ENCODE results near the gene PHF5A. TPM values are rescaled to one million over a fixed set of nuclear protein-coding genes. Genes with fewer than 3 reads are reported as not detected.

PHF5A gene
- total RNA-seq, 1 donor from 2014 or later, result 23.9 TPM

DNA sequence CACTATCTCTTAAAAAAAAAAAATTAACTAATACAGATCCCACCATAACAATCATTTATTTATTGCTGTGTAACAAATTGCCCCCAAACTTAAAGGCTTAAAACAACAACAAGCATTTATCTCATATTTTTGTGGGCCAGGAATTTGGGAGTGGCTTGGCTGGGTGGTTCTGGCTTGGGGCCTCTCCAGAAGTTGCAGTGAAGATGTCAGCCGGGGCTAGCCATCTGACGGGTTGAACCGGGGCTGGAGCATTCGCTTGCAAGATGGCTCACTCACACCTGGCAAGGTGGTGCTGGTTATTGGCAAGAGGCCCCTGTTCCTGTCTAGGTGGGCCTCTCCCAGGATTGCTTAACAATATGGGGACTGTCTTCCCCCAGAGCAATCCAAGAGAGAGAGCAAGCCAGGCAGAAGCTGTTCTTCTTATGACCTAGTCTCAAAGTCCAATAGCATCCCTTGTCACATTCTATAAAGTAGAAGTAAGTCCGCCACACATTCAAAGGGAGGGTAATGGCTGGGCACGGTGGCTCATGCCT lies 29.9 kb upstream of the PHF5A start:
- Histone ChIP-seq H3K36me3 (peaks cover 39% of the 10 kb centered on the region), H3K27ac (replicated peaks) (peak overlapping the region; percentile 76), H3K4me1 (peaks cover 98% of the 10 kb centered on the region), H3K27me3 (ENCODE audit: low read depth) (no peaks in the 10 kb centered on the region), H3K9me3 (replicated peaks) (no peaks in the 10 kb centered on the region), H3K4me3 (no peak overlapping the region)
- intact Hi-C loops (cut with micrococcal nuclease), result no loop called here
- no peak for DNase-seq
- TF ChIP-seq, protein P1, sequence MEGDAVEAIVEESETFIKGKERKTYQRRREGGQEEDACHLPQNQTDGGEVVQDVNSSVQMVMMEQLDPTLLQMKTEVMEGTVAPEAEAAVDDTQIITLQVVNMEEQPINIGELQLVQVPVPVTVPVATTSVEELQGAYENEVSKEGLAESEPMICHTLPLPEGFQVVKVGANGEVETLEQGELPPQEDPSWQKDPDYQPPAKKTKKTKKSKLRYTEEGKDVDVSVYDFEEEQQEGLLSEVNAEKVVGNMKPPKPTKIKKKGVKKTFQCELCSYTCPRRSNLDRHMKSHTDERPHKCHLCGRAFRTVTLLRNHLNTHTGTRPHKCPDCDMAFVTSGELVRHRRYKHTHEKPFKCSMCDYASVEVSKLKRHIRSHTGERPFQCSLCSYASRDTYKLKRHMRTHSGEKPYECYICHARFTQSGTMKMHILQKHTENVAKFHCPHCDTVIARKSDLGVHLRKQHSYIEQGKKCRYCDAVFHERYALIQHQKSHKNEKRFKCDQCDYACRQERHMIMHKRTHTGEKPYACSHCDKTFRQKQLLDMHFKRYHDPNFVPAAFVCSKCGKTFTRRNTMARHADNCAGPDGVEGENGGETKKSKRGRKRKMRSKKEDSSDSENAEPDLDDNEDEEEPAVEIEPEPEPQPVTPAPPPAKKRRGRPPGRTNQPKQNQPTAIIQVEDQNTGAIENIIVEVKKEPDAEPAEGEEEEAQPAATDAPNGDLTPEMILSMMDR (IDR thresholded peaks at IDR 0.05; ENCODE audit: borderline replicate concordance), result no peak

DNA sequence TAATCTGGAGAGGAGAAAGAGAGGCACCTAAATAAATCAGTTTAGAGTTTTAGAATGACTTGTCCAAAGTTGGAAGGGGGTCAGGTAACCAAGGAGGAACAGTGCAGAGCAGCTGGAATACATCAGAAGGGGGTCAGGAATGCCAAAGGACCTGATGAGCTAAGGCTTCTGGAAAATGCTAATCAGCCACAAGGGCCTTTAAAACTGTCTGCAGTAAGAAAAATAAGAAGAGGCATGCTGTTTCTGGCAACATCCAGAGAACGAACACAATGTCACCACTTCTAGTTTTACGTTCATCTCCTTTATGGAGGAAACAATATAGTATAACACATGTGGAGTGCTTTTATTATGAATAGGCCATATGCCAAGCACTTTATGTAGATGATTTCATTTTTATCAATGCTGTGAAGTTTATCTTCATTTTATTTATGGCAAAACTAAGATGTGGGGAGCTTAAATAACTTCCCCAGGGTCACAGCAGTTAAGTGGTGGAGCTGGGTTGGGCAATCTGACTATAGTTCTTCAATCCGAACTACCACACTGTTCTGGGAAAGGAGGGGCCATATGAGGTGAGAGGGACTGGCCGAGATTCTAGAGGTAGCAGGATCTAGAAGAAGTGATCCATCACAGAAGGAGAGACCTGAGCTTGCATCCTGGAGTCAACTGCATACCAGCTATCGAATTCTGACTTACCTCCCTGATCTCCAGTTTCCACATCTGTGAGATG lies 23.0 kb upstream of the PHF5A start:
- Histone ChIP-seq H3K36me3 (no peaks in the 10 kb centered on the region), H3K4me1 (peaks cover 99% of the 10 kb centered on the region), H3K27ac (replicated peaks) (peak overlapping the region; percentile 76), H3K4me3 (peak overlapping the region; percentile 17), H3K9me3 (replicated peaks) (no peaks in the 10 kb centered on the region), H3K27me3 (ENCODE audit: low read depth) (no peaks in the 10 kb centered on the region)
- TF ChIP-seq, protein P1 (IDR thresholded peaks at IDR 0.05; ENCODE audit: borderline replicate concordance), result no peak
- no peak for DNase-seq
- intact Hi-C loops (cut with micrococcal nuclease), result no loop called here

DNA sequence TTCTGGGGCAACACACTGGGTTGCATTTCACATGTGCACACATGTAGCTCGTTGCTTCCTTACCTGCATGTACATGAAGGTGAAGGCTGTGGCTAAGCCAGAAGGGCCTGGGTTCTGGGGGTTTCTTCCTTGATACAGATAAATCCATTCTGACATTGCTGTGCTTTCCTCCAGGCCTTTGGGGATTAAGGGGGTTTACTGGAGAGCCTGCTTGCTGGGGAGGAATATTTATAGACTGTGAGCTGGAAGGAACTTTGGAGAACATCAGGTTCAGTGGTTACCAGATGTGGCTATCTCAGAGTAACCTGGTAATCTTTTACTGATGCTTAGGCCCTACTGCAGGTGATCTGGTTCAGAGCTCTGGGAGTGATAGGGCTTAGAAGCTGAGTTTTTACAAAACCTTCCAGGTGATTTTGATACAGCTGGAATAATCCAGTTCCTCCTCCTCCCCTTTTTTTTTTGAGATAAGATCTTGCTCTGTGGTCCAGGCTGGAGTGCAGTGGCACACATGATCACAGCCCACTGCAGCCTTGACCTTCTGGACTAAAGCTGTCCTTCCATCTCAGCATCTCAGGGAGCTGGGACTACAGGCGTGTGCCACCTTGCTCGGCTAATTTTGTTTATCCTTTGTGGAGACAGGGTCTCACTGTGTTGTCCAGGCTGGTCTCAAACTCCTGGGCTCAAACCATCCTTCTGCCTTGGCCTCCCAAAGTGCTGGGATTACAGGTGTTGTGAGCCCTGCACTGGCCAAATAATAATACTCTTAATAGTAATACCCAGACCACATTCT lies 20.3 kb upstream of the PHF5A start:
- peak overlapping the region; percentile 76 for H3K27ac ChIP-seq (replicated peaks)
- DNase-seq, result no peak
- H3K27me3 ChIP-seq (ENCODE audit: low read depth), result no peaks in the 10 kb centered on the region
- H3K9me3 ChIP-seq (replicated peaks), result no peaks in the 10 kb centered on the region
- no peak overlapping the region for H3K4me3 ChIP-seq
- intact Hi-C loops (cut with micrococcal nuclease), result no loop called here
- no peaks in the 10 kb centered on the region for H3K36me3 ChIP-seq
- TF ChIP-seq, protein P1 (IDR thresholded peaks at IDR 0.05; ENCODE audit: borderline replicate concordance), result no peak
- peaks cover 100% of the 10 kb centered on the region for H3K4me1 ChIP-seq

DNA sequence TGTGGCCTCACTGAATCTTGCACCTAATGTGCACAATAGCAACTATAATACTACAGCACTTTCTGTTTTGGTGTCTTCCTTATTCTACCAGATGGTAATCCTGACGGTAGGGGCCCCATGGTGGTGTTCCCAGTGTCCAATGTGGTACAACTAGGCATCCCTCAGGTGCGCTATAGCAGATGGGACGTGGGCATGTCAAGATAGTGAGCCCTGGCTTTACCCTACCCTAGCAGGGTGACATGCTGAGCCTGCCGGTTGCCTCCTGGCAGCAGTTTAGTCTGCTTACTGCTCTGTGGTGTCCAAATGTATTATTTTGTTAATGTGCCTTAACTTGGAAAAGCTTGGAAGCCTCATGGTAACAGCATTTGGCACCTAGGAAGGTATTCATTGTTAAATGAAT lies 19.6 kb upstream of the PHF5A start:
- no peak for DNase-seq
- Histone ChIP-seq H3K36me3 (no peaks in the 10 kb centered on the region), H3K4me3 (no peak overlapping the region), H3K27ac (replicated peaks) (peak overlapping the region; percentile 76), H3K9me3 (replicated peaks) (no peaks in the 10 kb centered on the region), H3K27me3 (ENCODE audit: low read depth) (no peaks in the 10 kb centered on the region), H3K4me1 (peaks cover 100% of the 10 kb centered on the region)
- TF ChIP-seq, protein P1 (IDR thresholded peaks at IDR 0.05; ENCODE audit: borderline replicate concordance), result no peak
- intact Hi-C loops (cut with micrococcal nuclease), result no loop called here

DNA sequence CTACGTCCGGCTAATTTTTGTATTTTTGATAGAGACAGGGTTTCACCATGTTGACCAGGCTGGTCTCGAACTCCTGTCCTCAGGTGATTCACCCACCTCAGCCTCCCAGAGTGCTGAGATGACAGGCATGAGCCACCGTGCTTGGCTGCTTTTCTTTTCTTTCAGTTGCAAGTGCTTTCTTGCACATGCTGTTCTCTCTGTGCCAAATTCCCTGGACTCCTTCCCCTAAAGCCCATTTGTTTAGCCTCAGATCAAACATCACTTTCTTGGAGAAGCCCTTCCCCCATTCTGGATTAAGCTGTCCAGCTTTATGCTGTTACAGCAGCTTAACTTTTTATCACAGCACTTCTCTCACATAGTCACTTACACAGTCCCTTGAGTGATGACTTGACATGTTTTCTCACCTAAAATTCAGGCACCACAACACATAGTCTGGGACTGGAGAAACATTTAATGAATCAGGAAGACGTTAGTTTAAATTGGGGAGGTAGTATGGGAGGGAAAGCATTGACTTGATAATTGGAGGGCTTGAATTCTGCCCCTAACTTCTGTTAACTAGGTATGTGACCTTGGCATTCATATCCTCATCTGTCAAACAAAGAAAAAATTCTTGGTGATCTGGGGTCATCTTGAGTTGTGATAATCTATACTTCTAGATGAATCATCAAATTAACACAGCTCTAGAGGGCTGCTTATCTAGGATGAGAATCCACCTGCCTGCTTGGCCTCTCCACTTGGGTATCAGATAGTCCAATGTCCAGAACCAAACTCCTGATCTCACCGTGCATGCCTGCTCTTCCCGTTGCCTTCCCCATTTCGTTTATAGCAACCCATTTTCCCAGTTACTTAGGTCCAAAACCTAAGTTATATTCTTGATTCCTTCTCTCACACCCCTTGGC lies 18.8 kb upstream of the PHF5A start:
- Histone ChIP-seq H3K9me3 (replicated peaks) (no peaks in the 10 kb centered on the region), H3K4me1 (peaks cover 100% of the 10 kb centered on the region), H3K4me3 (no peak overlapping the region), H3K27me3 (ENCODE audit: low read depth) (no peaks in the 10 kb centered on the region), H3K27ac (replicated peaks) (peak overlapping the region; percentile 76), H3K36me3 (no peaks in the 10 kb centered on the region)
- intact Hi-C loops (cut with micrococcal nuclease), result no loop called here
- DNase-seq, result no peak
- TF ChIP-seq, protein P1 (IDR thresholded peaks at IDR 0.05; ENCODE audit: borderline replicate concordance), result no peak
